Right ventricle myocardium superior (tissue), 1 donor: ENCODE data around the gene XCL1. TPM values are rescaled to one million over a fixed set of nuclear protein-coding genes. Genes with fewer than 3 reads are reported as not detected.
"Not testable (repeated sequence)": the region's sequence is repeated elsewhere in the genome, so short reads cannot be mapped to it uniquely, and the experiment has no call there.

Experiments used
- ATAC-seq: fragments of 200-7000 bp; cut with Tn5 transposase; one replicate; pipeline ENCODE4 v1.9.1; 2020; ENCODE audit warnings: mild to moderate bottlenecking; ENCODE audit not compliant: poor library complexity
- DNase-seq: peaks from one replicate; pipeline ENCODE4 v3.0.0-alpha.2; 2020
- intact Hi-C: fragments of 100-400 bp; cut with DNase I; formaldehyde crosslinking; loops from one replicate; pipeline ENCODE4 v1.11.2; 2022
- total RNA-seq: library from RNA; stranded (reverse); fragmentation: NEBNext Ultra II Directional; extraction: Animal tissue kit (Norgen Biotek cat#: 25700); gene quantifications from one replicate; pipeline ENCODE4 v1.2.1, GENCODE V29; 2021
- donor health status: DM: no; HTN: yes; CAD: no; lungs with severe emphysema.

XCL1 gene
- total RNA-seq, 1 donor from 2014 or later, result 0.48 TPM

DNA sequence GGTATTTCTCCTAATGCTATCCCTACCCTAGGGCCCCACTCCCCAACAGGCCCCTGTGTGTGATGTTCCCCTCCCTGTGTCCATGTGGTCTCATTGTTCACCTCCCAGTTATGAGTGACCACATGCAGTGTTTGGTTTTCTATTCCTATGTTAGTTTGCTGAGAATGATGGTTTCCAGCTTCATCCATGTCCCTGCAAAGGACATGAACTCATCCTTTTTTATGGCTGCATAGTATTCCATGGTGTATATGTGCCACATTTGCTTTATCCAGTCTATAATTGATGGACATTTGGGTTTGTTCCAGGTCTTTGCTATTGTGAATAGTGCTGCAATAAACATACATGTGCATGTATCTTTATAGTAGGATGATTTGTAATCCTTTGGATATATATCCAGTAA lies 19.0 kb downstream of the XCL1 start:
- intact Hi-C loops, ATAC-seq, DNase-seq: not testable (repeated sequence)

DNA sequence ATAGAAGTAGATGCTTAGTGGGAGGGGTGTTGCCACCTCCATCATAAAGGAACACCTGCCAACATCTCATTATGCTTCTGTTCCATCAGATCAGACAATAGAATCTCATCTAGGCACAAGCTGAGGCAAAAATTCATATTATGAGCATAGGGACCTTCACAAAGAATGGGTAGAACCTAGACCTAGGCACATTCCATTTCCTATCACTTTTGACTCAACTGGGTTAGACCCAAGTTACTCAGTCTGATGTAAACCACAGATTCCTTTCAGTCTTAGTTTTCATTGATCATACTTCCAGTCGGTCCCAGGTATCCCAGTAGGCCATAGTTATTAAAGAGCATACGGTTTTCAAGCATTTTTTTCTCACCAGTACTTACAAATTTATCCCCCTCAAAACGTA lies 21.7 kb downstream of the XCL1 start:
- DNase-seq (no peak), ATAC-seq (no peak)
- intact Hi-C loops, result no loop called here

DNA sequence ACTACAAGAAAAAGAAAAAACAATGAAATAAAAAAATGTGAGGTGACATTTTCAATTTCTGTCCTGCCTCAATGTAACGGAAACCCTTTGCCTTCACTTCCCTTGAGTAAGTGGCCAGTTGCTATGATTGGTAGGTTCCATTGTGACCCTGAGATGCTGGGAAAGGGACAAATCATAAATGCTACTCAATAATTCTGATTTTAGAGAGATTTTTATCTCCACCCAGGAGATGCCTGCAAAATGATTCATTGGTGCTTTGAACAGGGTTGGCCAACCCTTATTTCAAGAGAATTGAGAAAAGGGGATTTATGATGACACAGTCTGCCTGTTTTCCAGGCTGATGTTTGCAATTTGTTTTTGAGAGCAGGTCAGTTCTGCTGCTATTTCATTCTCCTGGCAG lies 22.5 kb downstream of the XCL1 start:
- ATAC-seq, result no peak
- no peak for DNase-seq
- intact Hi-C loops, result no loop called here

DNA sequence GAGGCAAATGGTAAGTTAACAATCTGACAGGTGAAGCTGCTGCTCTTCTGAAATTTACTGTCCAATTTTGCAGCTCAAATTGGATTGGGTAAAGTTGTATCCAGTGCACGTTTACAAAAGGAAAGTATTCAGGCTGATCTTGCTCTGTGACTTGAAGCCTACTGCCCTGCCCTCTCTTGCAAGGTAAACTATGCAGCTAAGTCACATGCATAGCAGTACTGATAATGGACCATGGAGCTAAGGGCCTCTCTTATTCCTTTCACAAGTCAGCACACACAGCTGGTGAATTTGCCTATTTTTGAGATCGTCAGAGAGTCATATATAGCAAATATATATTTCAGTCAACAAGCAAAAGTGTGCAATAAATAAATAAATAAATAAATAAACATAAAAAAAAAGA lies 23.2 kb downstream of the XCL1 start:
- peak; percentile 67 for ATAC-seq
- intact Hi-C loops, result loop anchor here (5.0 to 10.0 kb wide), 2 partner anchors 595 to 748 kb away; no protein-coding TSS in a partner anchor

DNA sequence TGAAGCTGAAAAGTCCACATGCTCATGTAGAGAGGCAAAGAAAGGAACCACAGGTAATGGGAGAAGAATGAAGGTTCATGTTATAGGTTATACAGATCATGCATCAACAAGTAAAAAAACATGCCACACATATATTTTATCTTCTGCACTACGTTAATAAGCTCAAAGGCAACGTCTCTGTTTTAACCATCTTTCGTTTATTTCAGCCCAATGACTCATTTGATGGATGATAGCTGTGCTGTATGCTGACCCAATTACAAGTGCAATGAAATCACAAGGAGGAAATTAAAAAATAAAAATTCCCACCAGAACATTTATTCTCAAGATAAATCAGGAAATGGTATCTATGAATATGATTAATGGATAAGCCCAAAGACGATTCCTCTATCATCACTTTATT lies 24.6 kb downstream of the XCL1 start:
- DNase-seq, result no peak
- ATAC-seq, result no peak
- intact Hi-C loops, result loop anchor here (5.0 to 10.0 kb wide), 2 partner anchors 594 to 746 kb away; no protein-coding TSS in a partner anchor

More for the DNA sequence above, 23.2 kb downstream of the XCL1 start:
- no peak for DNase-seq

GRCh38 chr1:168603501-168604110 lies 27.2 kb downstream of the XCL1 start:
- ATAC-seq (peak; percentile 95), DNase-seq (peak; percentile 83)
- intact Hi-C loops, result loop anchor here (5.0 to 10.0 kb wide), 2 partner anchors 591 to 744 kb away; no protein-coding TSS in a partner anchor

GRCh38 chr1:168605443-168605842 lies 29.0 kb downstream of the XCL1 start:
- intact Hi-C loops, result loop anchor here (10.0 kb wide), 1 partner anchor 589 kb away; no protein-coding TSS in a partner anchor
- DNase-seq (no peak), ATAC-seq (no peak)

DNA sequence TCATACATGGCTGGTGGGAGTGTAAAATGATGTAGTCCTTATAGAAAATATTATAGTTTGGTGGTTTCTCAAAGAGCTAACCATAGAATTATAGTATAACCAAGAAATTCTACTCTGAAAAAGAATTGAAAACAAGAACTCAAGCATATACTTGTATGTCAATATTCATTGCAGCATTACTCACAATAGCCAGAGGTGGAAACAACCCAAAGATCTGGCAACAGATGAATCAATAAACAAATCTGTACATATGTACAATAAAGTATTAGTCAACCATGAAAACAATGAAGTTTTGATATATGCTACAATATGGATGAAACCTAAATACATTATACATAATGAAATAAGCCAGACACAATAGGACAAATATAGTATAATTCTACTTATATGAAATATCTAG lies 29.7 kb downstream of the XCL1 start:
- intact Hi-C loops, result loop anchor here (10.0 kb wide), 1 partner anchor 589 kb away; no protein-coding TSS in a partner anchor
- ATAC-seq, result no peak
- DNase-seq, result no peak

DNA sequence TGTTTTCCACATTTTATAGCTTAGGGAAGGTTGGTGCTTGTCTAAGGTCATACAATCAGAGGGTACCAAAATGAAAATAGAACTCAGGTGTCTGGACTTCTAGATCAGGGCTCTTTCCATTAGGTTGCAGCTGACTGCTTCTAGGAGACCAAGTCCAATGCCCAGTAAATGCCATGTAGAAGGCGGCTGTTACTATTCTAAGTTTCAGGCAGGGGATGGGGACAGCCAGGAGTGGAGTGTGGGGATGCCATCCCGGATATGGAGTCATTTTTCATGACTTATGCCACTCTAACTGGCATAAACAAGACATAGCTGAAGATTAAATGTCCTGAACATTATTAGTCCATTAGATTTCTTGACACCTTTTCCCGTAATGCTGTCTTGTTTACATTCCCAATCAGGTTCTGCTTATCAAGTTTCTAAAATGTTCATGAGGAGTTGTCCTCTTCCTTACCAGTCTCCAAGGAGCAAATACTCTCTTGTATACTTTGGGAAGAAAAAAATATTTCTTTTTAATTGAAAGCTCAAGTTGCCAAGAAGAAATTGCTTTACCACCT lies 31.5 kb downstream of the XCL1 start:
- no peak for DNase-seq
- intact Hi-C loops, result loop anchor here (10.0 kb wide), 1 partner anchor 587 kb away; no protein-coding TSS in a partner anchor
- no peak for ATAC-seq

GRCh38 chr1:168608796-168609715 lies 32.7 kb downstream of the XCL1 start:
- peak; percentile 51 for DNase-seq
- intact Hi-C loops, result loop anchor here (10.0 kb wide), 1 partner anchor 586 kb away; no protein-coding TSS in a partner anchor
- peak; percentile 46 for ATAC-seq

GRCh38 chr1:168609741-168610510 lies 33.5 kb downstream of the XCL1 start:
- DNase-seq (no peak), ATAC-seq (no peak)
- intact Hi-C loops, result loop anchor here (10.0 kb wide), 1 partner anchor 585 kb away; no protein-coding TSS in a partner anchor

DNA sequence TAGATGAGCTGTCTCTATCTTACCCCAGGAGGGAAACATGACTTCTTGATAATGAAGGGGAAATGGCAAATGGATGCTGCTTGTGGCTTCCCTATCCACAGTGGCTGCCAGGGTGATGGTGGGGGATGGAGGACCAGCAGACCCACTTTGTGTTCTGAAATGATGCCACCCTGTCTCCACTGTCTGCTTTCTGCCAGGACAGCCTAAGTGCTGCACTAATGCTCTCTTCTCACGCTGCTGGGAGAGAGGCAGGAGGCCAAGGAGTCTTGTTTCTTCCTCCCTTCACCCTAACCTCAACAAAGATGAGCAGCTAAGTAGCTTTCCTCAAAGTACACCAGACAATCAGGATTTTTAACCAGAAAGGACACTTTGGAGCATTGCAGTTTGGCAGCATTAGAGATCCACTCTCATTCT lies 36.6 kb downstream of the XCL1 start:
- DNase-seq (no peak), ATAC-seq (peak; percentile 36)
- intact Hi-C loops, result no loop called here

DNA sequence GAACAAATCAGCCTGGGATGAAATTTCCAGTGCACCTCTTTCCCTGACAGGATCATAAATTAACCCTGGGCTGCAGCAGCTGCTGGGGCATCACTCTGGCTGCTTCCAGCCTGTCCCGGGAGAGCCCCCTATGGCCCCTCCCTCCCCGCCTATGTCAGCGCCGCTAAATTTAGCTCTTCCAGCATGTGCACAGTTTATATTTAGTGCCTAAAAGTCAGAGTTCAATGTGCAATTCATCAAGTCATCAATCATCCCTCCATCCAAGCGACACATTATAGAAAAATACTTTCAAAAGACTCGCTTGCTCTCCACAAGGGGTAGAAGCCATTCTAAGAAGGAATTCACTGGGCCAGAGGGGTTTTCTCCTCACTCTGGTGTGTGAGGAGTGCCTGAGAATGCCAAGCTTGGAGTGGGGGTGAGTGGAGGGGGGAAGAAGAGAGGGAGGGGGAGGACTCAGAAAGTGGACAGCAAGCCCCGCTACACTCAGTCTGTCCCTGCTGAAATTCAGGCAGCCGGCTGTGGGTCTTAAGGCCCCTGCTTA lies 37.4 kb downstream of the XCL1 start:
- ATAC-seq (peak; percentile 91), DNase-seq (peak; percentile 59)
- intact Hi-C loops, result no loop called here

GRCh38 chr1:168614235-168614634 lies 37.8 kb downstream of the XCL1 start:
- DNase-seq (no peak), ATAC-seq (peak; percentile 70)
- intact Hi-C loops, result no loop called here

DNA sequence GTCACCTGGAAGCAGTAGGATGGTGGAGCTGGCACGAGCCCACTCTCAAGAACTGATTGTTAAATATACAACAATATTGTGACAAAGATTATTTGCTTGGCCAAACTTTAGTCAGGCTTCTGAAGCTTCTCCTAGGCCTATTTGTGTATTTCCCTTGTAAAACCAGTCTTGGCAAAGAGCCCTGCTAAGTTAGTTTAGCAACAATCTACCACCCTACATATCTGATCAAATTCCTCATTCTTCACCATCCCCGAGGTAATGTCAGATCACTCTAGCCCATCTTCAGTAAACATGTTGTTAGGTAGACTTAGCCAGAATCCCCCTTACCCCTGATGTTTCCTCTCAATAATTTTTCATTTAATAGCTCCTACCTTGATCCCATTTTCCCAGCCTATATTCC lies 39.6 kb downstream of the XCL1 start:
- ATAC-seq, result no peak
- intact Hi-C loops, result no loop called here
- no peak for DNase-seq

- ATAC-seq, result no peak
- DNase-seq, result no peak
- intact Hi-C loops, result no loop called here
Measured at GRCh38 chr1:168617974-168618750, 41.8 kb downstream of the XCL1 start.

GRCh38 chr1:168618886-168619285 lies 42.5 kb downstream of the XCL1 start:
- no peak for ATAC-seq
- no peak for DNase-seq
- intact Hi-C loops, result no loop called here
